Endometrial microvascular endothelial cells (primary cell): ENCODE results near the gene ARAP1. TPM values are rescaled to one million over a fixed set of nuclear protein-coding genes. Genes with fewer than 3 reads are reported as not detected.

Experiments
- in situ Hi-C: cut with HindIII; loops from 2 replicates; pipeline ENCODE4 v1.10.0; 2017; ENCODE audit warnings: low sequenced_read_pairs, low pct_unique_long_range_greater_than_20kb; ENCODE audit errors: inconsistent ontology term
- total RNA-seq: library from RNA; depleted of rRNA; stranded (reverse); fragments of >200 nt; gene quantifications from one replicate; pipeline ENCODE4 v1.2.3, GENCODE V29; 2015; ENCODE audit errors: inconsistent ontology term

ARAP1 gene
- total RNA-seq, 1 donor from 2014 or later: 76.5 TPM

GRCh38 chr11:72781063-72781312, 28.8 kb upstream of the ARAP1 start:
- in situ Hi-C loops: no loop called here

DNA sequence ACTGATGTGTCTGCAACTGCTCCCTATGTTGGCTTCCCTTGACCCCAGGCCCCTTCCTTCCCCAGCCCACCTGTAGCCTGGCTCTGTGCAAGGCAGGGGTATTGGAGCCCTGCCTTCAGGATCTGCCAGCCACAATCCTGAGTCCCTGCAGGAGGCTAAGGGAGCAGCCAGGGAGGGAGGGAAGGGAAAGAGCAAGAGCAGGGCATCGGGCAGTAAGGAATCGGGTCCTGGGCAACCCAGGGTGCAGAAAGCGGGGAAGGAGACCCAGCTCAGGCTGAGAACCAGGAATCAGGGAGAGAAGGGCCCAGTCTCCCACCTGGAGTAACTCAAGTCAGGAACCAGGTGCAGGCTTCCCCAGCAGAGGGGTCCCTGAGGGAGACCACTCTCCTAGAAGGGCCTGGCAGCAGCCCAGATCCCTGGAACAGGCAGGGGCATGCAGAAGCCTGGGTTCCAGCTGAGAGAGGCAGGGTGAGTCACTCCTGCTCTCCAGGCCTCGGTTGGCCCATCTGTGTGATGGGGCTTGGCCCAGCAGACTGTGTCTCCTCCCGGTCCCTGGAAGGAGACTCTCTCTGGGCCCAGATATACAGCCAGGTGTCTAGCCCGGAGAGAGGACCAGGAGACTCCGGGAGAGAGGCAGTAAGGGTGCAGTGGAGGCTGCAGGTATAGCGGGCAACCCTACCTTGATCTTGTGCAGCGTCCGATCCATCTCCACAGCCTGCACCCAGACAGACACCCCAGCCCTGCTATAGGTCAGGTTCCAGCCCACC, 28.3 kb upstream of the ARAP1 start:
- in situ Hi-C loops: no loop called here

GRCh38 chr11:72779495-72780128, 27.4 kb upstream of the ARAP1 start:
- in situ Hi-C loops: no loop called here

GRCh38 chr11:72778535-72779494, 26.6 kb upstream of the ARAP1 start:
- in situ Hi-C loops: no loop called here

- in situ Hi-C loops: no loop called here
Observed at GRCh38 chr11:72777755-72778278, 25.6 kb upstream of the ARAP1 start.

GRCh38 chr11:72776844-72777754, 24.9 kb upstream of the ARAP1 start:
- in situ Hi-C loops: no loop called here

GRCh38 chr11:72776117-72776843, 24.1 kb upstream of the ARAP1 start:
- in situ Hi-C loops: no loop called here

GRCh38 chr11:72775288-72776110, 23.3 kb upstream of the ARAP1 start:
- in situ Hi-C loops: no loop called here

DNA sequence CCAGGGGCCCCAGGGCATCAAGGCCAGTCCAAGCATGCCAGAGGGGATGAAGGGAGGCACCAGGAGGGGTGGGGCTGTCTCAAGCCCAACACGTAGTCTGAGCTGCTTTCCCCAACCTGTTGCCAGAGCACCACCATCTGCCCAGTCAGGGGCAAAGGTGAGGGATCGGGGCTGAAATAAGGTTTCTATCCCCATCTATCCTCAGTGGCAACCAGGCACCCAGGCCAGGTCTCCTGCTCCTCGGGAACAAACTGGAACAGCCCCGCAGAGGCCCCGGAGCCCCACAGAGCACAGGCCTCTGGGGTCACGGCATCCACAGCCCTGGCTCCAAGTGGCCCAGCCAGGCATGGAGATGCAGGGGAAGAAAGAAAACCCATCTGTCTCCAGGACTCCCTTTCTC, 22.3 kb upstream of the ARAP1 start:
- in situ Hi-C loops: no loop called here

DNA sequence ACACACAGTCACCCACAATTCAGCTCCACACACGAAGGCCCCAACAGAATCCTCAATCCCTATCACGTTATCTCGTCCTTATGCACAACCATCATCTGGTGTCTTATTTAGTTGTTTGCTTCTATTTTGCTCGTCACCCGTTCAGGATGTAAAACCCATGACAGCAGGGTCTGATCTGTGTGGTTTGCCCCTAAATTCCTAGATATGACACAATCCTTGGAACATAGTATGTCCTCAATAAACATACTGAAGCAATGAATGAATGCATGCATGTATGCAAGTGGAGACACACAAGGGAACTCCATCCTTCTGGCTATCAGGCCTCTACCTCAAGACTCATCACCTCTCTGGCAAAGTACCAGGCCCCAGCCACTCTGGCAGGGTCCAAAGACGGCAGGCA, 21.5 kb upstream of the ARAP1 start:
- in situ Hi-C loops: no loop called here

DNA sequence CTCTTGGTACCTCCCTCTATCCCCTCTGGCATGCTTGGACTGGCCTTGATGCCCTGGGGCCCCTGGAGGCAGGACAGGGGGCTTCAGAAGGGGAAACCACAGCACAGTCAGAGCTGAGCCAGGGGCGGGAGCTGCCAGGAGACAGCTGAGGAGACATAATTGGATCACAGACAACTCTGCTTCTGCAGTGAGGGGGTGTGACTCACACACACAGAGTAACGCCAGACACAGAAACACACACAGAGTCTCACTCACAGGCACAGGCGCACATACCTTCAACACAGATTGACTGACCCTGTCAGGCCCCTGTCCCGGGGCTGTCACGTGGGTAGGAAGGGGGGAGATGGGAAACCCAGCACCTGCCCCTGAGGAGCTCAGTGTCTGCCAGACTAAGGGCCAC, 21.1 kb upstream of the ARAP1 start:
- in situ Hi-C loops: no loop called here

DNA sequence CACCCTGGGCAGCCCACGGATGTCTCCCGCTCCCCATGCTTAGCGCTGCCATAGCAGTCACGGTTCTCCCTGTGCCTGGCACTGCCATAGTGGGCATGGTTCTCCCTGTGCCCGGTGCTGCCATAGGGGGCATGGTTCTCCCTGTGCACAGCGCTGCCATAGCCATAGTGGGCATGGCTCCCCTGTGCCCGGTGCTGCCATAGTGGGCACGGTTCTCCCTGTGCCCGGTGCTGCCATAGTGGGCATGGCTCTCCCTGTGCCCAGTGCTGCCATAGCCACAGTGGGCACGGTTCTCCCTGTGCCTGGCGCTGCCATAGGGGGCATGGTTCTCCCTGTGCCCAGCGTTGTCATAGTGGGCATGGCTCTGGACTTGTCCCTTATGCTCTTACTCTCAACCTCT, 19.9 kb upstream of the ARAP1 start:
- in situ Hi-C loops: no loop called here

DNA sequence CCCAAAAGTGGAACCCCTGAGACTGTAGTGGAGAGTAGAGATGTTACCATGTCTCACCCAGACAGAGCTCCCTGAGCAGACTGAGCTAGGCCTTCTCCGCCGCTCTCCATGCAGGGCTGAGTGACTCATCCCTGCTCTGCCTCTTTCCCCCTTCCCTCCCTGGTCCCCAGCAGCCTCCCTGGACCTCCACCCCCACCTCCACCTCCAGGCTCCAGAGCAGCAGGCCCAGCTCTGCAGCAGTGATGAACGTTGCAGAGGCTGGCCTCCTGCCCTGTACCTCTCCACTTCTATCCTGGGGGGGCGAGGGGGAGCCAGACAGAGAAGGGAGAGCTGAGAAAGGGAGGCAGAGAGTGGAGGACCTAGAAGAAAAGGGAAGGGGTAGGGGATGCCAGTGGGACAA, 19.3 kb upstream of the ARAP1 start:
- in situ Hi-C loops: no loop called here

DNA sequence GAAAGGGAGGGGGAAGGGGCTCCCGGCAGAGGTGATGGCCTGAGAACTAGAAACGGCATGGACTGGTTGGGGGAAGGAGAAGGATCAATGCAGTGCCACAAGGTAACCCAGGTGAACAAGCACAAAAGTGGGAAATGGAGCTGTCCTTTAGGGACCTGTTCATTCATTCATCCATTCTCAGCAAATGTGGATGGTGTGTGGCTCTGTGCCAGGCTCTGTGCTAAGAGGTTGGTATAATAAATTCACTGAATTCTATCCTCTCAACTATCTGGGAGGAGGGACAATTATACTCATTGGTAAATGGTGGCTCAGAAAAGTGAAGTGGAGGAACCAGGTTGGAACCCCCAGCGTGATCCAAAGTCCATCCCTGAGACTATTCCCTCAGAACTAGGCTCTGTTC, 18.6 kb upstream of the ARAP1 start:
- in situ Hi-C loops: no loop called here

- in situ Hi-C loops: no loop called here
Observed at GRCh38 chr11:72769680-72770079, 17.5 kb upstream of the ARAP1 start.

- in situ Hi-C loops: no loop called here
Observed at GRCh38 chr11:72768581-72768980, 16.4 kb upstream of the ARAP1 start.
